Common myeloid progenitor, CD34-positive (primary cell): ENCODE measurements around the gene CARD9.

Experiments used
- CTCF ChIA-PET: fragments of 350-600 bp; sonication (Branson Sonifier 250); formaldehyde crosslinking; loops from one replicate; lab custom pipeline; 2021; ENCODE audit warnings: antibody characterized with exemption; lab: Charles Lee
- POLR2A ChIA-PET: fragments of 350-600 bp; sonication (Branson Sonifier 250); formaldehyde crosslinking; loops from one replicate; lab custom pipeline; 2021; ENCODE audit warnings: antibody characterized with exemption; lab: Charles Lee
- DNase-seq, 3 donors: peaks; one replicate each; pipeline versions ENCODE4 v3.0.0 to v3.0.0-alpha.2; 2013
- H3K27ac ChIP-seq, 2 experiments: 1 replicate in 1 of 2; 2 replicates in 1 of 2; pipeline ENCODE4 v1.7.0; 2013; ENCODE audit warnings: inconsistent platforms in 2 of 2, low read length in 2 of 2, mild to moderate bottlenecking in 2 of 2, low read depth in 1 of 2, moderate library complexity in 1 of 2; ENCODE audit not compliant: severe bottlenecking in 2 of 2, insufficient read depth in 1 of 2, poor library complexity in 1 of 2
- H3K27me3 ChIP-seq, 5 experiments: replicated peaks in 2 of 5; 1 replicate in 3 of 5; 2 replicates in 2 of 5; pipeline versions ENCODE4 v1.6.1 to v1.7.0; 2013; ENCODE audit warnings: low read length in 4 of 5, mild to moderate bottlenecking in 2 of 5, moderate library complexity in 2 of 5, inconsistent platforms in 1 of 5; ENCODE audit not compliant: insufficient read depth in 5 of 5, control insufficient read depth in 4 of 5
- H3K36me3 ChIP-seq, 4 experiments: 1 replicate in 2 of 4; 2 replicates in 2 of 4; pipeline versions ENCODE4 v1.6.1 to v1.7.0; 2013; ENCODE audit warnings: low read length in 3 of 4, control low read depth in 1 of 4, mild to moderate bottlenecking in 1 of 4; ENCODE audit not compliant: control insufficient read depth in 4 of 4, insufficient read depth in 4 of 4
- H3K4me1 ChIP-seq, 4 experiments: 1 replicate in 3 of 4; 2 replicates in 1 of 4; pipeline versions ENCODE4 v1.6.1 to v1.7.1; 2013; ENCODE audit warnings: low read length in 3 of 4, mild to moderate bottlenecking in 3 of 4, control low read depth in 1 of 4, inconsistent platforms in 1 of 4, moderate library complexity in 1 of 4; ENCODE audit not compliant: control insufficient read depth in 4 of 4, insufficient read depth in 4 of 4; ENCODE audit errors: control extremely low read depth in 1 of 4
- H3K4me3 ChIP-seq, 7 experiments: 1 replicate in 4 of 7; 2 replicates in 3 of 7; pipeline versions ENCODE4 v1.5.1 to v1.7.0; 2013; ENCODE audit warnings: mild to moderate bottlenecking in 7 of 7, low read length in 6 of 7, moderate library complexity in 6 of 7, inconsistent platforms in 2 of 7, low read depth in 2 of 7, control low read depth in 1 of 7; ENCODE audit not compliant: insufficient read depth in 4 of 7, control insufficient read depth in 1 of 7; ENCODE audit errors: extremely low read depth in 1 of 7
- H3K9me3 ChIP-seq, 5 experiments: 1 replicate in 4 of 5; 2 replicates in 1 of 5; pipeline versions ENCODE4 v1.6.1 to v1.7.1; 2013; ENCODE audit warnings: low read length in 4 of 5, mild to moderate bottlenecking in 2 of 5, inconsistent platforms in 1 of 5, low read depth in 1 of 5, moderate library complexity in 1 of 5; ENCODE audit not compliant: control insufficient read depth in 4 of 5, insufficient read depth in 2 of 5; ENCODE audit errors: control extremely low read depth in 1 of 5
- WGBS: methylation state at CpG from one replicate; pipeline ENCODE4 v1.1.5; 2013; ENCODE audit not compliant: insufficient coverage; 5-methylcytosine and 5-hydroxymethylcytosine counted together

CARD9 gene

GRCh38 chr9:136396219-136396515 is 22.7 kb upstream of the CARD9 start:
- ChIA-PET CTCF (interaction anchor here (1.0 to 1.6 kb wide), 2 partner anchors 11 to 13 kb away, joined by 3 to 5 read pairs; no protein-coding TSS in a partner anchor), POLR2A (no interaction called here)

GRCh38 chr9:136395345-136396218 is 22.1 kb upstream of the CARD9 start:
- peaks cover 0 to 21% (median 15%) of the 10 kb centered on the region in 4 experiments for H3K4me1 ChIP-seq
- H3K27me3 ChIP-seq = no peaks in the 10 kb centered on the region
- CTCF ChIA-PET = interaction anchor here (1.0 kb wide), 1 partner anchor 14 kb away, joined by 3 read pairs; no protein-coding TSS in a partner anchor
- no peak overlapping the region for H3K4me3 ChIP-seq
- no peak for DNase-seq
- no peaks in the 10 kb centered on the region for H3K9me3 ChIP-seq
- WGBS = 97% methylated on average over 17 of the region's 26 CpGs
- peaks cover 3 to 76% (median 56%) of the 10 kb centered on the region in 4 experiments for H3K36me3 ChIP-seq
- H3K27ac ChIP-seq = no peak overlapping the region
- POLR2A ChIA-PET = no interaction called here

More at GRCh38 chr9:136396219-136396515, 22.7 kb upstream of the CARD9 start:
- 92% methylated on average over 2 of the region's 4 CpGs for WGBS
- no peaks in the 10 kb centered on the region for H3K27me3 ChIP-seq
- peaks cover 3 to 75% (median 55%) of the 10 kb centered on the region in 4 experiments for H3K36me3 ChIP-seq
- H3K27ac ChIP-seq = no peak overlapping the region
- H3K4me1 ChIP-seq = peaks cover 0 to 22% (median 16%) of the 10 kb centered on the region in 4 experiments
- no peaks in the 10 kb centered on the region for H3K9me3 ChIP-seq
- DNase-seq = no peak
- H3K4me3 ChIP-seq = no peak overlapping the region

- Histone ChIP-seq H3K36me3 (peaks cover 3 to 79% (median 57%) of the 10 kb centered on the region in 4 experiments), H3K27me3 (no peaks in the 10 kb centered on the region), H3K4me3 (no peak overlapping the region), H3K4me1 (peaks cover 0 to 16% (median 13%) of the 10 kb centered on the region in 4 experiments), H3K27ac (no peak overlapping the region), H3K9me3 (no peaks in the 10 kb centered on the region)
- DNase-seq = no peak
- WGBS = 95% methylated on average over 13 of the region's 13 CpGs
- ChIA-PET POLR2A (no interaction called here), CTCF (no interaction called here)
Observed at GRCh38 chr9:136395020-136395340, 21.5 kb upstream of the CARD9 start.

- H3K27ac ChIP-seq = no peak overlapping the region
- no peak overlapping the region for H3K4me3 ChIP-seq
- POLR2A ChIA-PET = no interaction called here
- H3K4me1 ChIP-seq = peaks cover 0 to 12% (median 11%) of the 10 kb centered on the region in 4 experiments
- CTCF ChIA-PET = interaction anchor here (0.6 to 1.0 kb wide), 2 partner anchors 22 to 304 kb away, joined by 3 to 4 read pairs; no protein-coding TSS in a partner anchor
- peaks cover 5 to 85% (median 59%) of the 10 kb centered on the region in 4 experiments for H3K36me3 ChIP-seq
- whole genome bisulfite sequencing = over 99% methylated on average over 18 of the region's 21 CpGs
- no peaks in the 10 kb centered on the region for H3K9me3 ChIP-seq
- no peaks in the 10 kb centered on the region for H3K27me3 ChIP-seq
- DNase-seq = no peak
Observed at GRCh38 chr9:136394312-136395019, 21.0 kb upstream of the CARD9 start.

GRCh38 chr9:136393531-136393930 is 20.1 kb upstream of the CARD9 start:
- no peak for DNase-seq
- H3K4me1 ChIP-seq = peaks cover 0 to 3% (median 1%) of the 10 kb centered on the region in 4 experiments
- H3K9me3 ChIP-seq = no peaks in the 10 kb centered on the region
- ChIA-PET CTCF (interaction anchor here (1.0 to 1.3 kb wide), 2 partner anchors 8 to 22 kb away, joined by 3 read pairs; no protein-coding TSS in a partner anchor), POLR2A (no interaction called here)
- no peaks in the 10 kb centered on the region for H3K27me3 ChIP-seq
- H3K4me3 ChIP-seq = no peak overlapping the region
- H3K36me3 ChIP-seq = peaks cover 7 to 91% (median 65%) of the 10 kb centered on the region in 4 experiments
- 90% methylated on average over 9 of the region's 17 CpGs for WGBS
- no peak overlapping the region for H3K27ac ChIP-seq

GRCh38 chr9:136392538-136393449 is 19.3 kb upstream of the CARD9 start:
- ChIA-PET CTCF (interaction anchor here (0.7 to 1.3 kb wide), 4 partner anchors 8 to 168 kb away, joined by 3 read pairs; no protein-coding TSS in a partner anchor), POLR2A (no interaction called here)
- H3K4me1 ChIP-seq = no peaks in the 10 kb centered on the region
- no peaks in the 10 kb centered on the region for H3K27me3 ChIP-seq
- no peak overlapping the region for H3K4me3 ChIP-seq
- no peak overlapping the region for H3K27ac ChIP-seq
- 97% methylated on average over 20 of the region's 21 CpGs for WGBS
- H3K36me3 ChIP-seq = peaks cover 7 to 89% (median 70%) of the 10 kb centered on the region in 4 experiments
- H3K9me3 ChIP-seq = no peaks in the 10 kb centered on the region
- DNase-seq = no peak
